G401 (cell line): ENCODE results near the gene COL4A4. TPM values are rescaled to one million over a fixed set of nuclear protein-coding genes. Genes with fewer than 3 reads are reported as not detected.

ENCODE experiments used
- DNase-seq: peaks from one replicate; pipeline ENCODE4 v3.0.0-alpha.2; 2015; ENCODE audit warnings: low spot score
- in situ Hi-C: cut with HindIII; loops from 2 replicates; pipeline ENCODE4 v1.10.0; 2016; ENCODE audit warnings: low sequenced_read_pairs, mixed read lengths
- total RNA-seq: library from RNA; depleted of rRNA; stranded (reverse); fragments of >200 nt; shearing (Covaris generic); gene quantifications from 2 replicates; pipeline ENCODE4 v1.2.3, GENCODE V29; 2014

Gene COL4A4
- total RNA-seq, 1 experiment from 2014 or later = 2.3 TPM

DNA sequence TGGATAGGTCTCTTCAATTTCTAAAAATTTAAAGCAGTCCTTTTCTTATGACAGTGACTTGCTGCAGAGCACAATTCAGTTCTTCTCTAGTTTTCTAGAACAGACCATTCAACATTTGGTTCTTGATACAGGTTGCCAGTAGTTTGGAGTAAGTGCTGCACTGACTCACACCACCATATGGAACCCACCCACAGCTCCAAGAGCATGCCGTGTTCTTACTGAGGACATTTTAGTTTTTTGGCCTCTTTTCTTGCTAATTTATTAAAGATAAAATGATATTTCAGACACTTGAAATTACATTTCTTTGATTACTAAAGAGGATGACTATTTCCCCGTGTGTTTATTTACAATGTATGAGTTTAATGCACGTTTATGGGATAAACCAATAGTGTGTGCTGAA, 120.0 kb downstream of the COL4A4 start:
- in situ Hi-C loops = no loop called here
- no peak for DNase-seq

- in situ Hi-C loops = no loop called here
- no peak for DNase-seq
These were observed 125.3 kb downstream of the COL4A4 start for GRCh38 chr2:227038550-227039189.

- in situ Hi-C loops = no loop called here
- no peak for DNase-seq
These were observed 127.5 kb downstream of the COL4A4 start for GRCh38 chr2:227036527-227036926.

DNA sequence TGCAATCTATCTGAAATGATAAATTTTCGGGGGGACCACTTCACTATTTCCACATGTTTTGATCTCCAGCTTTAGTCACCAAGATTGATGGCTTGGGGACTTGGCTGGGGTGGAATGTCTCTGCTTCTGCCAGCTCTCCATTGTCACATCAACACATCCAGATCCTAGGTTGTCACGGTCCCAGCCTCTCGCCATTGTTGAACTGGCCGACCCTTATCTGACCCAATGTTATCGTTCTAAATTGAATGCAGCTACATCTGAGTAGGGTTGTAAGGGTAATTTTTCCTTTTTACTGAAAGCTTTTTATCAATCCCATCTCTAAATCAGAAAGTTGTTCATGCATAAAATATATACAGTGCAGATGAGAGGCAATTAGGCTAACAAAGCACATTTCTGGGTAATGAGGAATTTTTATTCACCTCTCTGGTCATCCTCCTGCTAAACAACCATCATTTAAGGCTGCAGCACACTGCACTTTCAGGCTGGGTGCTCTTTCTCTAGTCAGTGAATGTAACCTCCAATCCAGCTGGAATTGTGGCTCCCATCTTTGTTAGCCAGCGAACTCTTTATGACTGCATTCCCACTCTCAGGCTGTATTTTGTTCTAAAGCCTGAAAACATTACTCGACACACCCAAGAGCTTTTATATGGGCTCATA, 128.2 kb downstream of the COL4A4 start:
- DNase-seq = no peak
- in situ Hi-C loops = no loop called here

GRCh38 chr2:227033471-227034148, 130.4 kb downstream of the COL4A4 start:
- in situ Hi-C loops = no loop called here
- DNase-seq = peak; percentile 7

DNA sequence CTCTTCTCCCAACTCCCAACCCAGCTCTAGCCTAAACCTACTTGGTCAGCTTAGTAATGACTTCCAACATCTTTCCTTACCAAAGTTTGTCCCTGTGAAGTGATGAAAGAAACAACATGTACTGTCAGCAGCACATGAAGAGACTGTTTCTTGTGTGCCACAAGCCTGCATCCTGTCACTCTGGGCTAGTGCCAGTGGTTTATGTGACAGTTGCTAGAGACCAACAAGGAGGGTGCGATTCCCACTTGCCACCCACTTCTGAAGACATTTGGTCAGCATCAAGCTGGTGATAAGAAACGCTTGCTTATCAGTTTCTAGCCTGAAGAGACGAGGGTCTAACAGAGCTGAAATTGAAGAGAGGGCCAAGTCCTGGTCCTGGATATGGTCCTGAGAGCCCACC, 132.6 kb downstream of the COL4A4 start:
- in situ Hi-C loops = no loop called here
- DNase-seq = no peak

DNA sequence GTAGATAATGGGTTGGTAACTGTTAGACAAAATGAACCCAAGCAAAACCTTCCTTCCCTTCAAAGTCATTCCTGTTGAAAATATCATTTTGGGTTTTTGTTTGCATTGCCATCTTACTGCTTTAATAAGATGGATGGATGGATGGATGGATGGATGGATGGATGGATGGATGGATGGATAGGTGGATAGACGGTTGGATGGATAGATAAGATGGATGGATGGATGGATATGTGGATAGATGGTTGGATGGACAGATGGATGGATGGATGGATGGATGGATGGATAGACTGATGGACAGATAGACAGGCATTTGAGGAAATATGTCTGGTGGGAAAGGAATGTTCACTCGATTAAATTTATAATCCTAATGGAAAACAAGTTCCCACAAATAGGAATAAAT, 133.2 kb downstream of the COL4A4 start:
- DNase-seq = no peak
- in situ Hi-C loops = no loop called here

GRCh38 chr2:227029426-227030105, 134.4 kb downstream of the COL4A4 start:
- DNase-seq = no peak
- in situ Hi-C loops = no loop called here

DNA sequence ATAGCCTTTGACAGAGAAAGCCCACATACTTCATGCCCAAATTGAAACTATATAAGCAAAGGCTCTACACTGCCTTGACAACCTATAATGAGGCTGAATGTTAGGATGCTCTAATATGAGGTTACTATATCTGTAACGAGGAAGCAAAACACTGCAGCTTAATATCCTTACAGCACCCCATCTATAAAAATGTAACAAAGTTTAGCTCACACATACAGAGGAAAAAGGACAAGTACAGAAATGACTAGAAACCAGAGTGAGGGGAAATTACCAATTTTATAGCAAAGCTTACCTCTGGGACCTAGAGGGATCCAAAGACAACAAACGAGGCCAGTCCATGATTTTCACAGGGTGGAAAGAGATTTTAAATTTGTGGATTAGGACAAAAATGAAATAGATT, 138.5 kb downstream of the COL4A4 start:
- in situ Hi-C loops = no loop called here
- DNase-seq = no peak

DNA sequence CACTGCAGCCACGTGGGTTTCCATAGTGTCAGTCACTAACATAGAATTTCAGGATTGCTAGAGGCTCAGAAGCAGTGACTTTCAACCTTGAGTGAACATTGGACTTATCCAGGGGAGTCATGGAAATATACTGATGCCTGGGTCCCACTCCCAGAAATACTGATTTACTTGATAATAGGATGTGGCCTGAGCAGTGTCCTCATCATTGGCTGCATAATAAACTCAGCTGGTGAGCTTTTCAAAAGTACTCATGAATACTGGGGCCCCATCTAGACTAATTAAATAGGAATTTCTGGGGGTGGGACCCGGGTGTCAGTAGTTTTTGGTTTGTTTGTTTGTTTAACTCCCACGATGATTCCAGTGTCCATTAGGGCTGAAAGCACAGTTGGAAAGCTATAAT, 141.4 kb downstream of the COL4A4 start:
- DNase-seq = no peak
- in situ Hi-C loops = no loop called here

DNA sequence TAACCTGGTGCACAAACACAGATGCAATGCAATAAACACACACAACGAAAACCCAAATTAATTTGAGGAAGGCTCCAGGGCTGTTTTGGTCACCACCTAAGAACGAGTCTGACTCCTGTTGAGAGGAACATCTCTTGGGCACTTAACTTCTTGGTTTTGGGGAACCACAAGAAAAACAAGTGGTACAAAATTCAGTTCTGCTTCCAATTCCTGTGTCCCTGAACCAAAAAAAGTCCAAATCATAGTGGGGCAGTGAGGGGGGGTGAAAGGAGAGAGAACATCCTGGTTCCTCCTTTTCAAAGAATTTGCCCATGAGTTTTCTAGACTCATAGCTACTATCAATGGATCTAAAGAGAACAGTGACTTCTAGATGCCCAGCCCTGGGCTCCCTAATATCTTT, 143.6 kb downstream of the COL4A4 start:
- in situ Hi-C loops = no loop called here
- DNase-seq = no peak

- in situ Hi-C loops = no loop called here
These were observed 147.1 kb downstream of the COL4A4 start for GRCh38 chr2:227016894-227017293.

DNA sequence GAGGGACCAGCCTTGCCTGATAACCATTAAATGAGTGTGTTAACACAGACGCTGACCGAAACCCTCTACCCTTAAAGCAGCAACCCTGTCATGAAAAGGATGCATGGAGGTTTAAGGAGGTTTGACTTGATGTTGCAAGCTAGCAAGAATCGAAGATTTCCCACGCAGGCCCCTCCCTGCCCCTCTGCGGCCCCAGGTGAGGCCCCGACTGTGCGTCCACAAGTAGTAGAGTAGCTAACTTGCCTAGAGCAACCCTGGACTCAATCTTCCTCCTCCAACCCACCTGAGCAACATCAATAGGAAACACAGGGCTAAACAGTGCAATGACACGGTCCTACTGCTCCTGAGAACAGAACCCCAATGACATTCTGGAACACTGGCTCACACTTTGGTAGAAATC, 150.1 kb downstream of the COL4A4 start:
- in situ Hi-C loops = no loop called here
- DNase-seq = no peak

More at GRCh38 chr2:227016894-227017293, 147.1 kb downstream of the COL4A4 start:
- DNase-seq = no peak

DNA sequence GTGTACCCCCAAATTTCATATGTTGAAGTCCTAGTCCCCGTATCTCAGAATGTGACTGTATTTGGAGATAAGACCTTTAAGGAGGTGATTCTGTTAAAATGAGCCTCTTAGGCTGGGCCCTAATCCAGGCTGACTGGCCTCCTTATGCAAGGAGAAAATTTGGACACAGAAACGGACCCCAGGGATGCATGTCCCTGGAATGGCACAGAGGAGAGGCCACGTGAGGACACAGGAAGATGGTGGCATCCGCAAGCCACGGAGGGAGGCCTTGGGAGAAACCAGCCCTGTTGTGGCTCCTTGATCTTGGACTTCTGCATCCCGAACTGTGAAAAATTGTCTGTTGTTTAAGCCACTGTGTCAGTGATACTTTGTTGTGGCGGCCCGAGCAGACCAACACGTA, 150.7 kb downstream of the COL4A4 start:
- DNase-seq = no peak
- in situ Hi-C loops = no loop called here

DNA sequence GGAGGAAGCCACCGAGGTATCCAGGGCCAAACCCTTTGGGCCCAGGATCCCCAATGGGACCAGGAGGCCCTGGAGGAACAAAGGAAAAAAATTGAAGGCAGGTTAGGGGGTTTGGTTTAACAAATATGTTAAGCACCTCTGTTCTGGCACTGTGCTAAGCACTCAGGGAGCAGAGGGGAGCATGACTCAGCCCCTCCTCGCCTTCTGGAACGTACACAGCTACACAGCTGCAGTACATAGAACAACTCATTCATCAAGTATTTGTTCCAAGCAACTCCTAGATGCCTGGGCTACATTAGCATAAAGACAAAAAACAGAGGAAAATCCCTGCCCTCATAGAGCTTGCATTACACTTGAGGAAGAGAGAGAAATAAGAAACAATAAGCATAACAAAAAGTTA, 153.6 kb downstream of the COL4A4 start:
- no peak for DNase-seq
- in situ Hi-C loops = no loop called here

DNA sequence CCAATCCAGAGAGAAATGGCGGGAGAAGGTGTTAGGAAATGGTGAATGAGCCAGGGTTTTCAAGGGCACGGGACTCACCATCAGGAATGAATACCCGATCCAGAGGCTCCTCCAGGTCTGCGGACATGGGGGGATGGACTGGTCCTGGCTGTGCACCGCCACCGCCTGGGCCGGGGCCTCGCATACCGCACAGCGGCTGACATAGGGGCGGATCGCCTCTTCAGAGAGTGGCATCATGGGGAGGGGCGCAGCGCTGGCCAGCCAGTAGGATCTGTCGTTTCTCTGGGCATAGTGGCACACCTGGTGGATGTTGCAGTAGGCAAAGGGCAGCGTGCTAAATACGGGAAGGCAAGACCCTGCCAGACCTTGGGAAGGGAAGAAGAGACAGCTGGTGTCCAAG, 156.1 kb downstream of the COL4A4 start:
- in situ Hi-C loops = no loop called here
- DNase-seq = no peak

DNA sequence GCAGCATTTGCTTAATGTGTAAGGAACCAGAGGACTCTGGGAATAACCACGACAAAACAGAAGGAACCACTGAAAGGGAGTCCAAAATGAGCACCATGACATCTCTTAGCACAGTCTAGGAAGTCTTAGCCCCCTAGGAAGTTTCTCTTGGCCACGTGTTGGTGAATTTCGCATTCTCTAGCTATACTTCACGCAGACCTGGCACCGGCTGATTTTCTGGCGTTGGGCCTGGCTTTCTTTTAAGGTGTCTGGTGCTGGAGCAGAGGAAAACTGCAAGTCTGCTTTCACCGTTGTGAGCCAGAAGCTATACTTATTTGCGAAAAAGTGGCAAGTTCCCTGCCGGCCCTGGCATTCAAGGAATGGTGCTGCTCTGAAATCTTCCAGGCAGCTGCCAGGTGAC, 156.9 kb downstream of the COL4A4 start:
- in situ Hi-C loops = no loop called here
- DNase-seq = no peak

- no peak for DNase-seq
- in situ Hi-C loops = no loop called here
These were observed 157.7 kb downstream of the COL4A4 start for GRCh38 chr2:227006189-227006897.

DNA sequence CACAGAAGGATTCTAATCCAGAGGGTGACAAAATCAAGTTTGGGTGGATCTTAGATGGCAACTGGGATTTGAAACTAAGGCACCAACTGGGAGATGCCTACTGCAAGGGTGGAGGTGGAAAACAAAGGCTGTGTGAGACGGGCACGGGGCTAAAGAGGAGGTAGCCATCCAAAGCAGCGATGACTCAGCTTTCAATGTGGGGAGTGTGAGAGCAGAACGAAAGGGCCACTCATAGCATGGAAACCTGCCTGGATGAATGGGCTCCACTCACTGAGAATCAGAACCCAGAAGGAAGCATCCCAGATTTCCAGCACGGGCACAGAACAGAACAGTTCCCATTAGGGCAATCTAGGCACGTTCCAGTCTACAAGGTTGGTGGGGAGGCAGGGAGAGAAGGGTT, 159.5 kb downstream of the COL4A4 start:
- no peak for DNase-seq
- in situ Hi-C loops = no loop called here

GRCh38 chr2:227000123-227000522, 163.9 kb downstream of the COL4A4 start:
- in situ Hi-C loops = no loop called here

More at GRCh38 chr2:227000123-227000522, 163.9 kb downstream of the COL4A4 start:
- no peak for DNase-seq
